CD4-positive, alpha-beta T cell treated with Interleukin-15 for 1 hour (primary cell): Measurements from ENCODE around the gene CERT1.
"Not testable (repeated sequence)": the region's sequence is repeated elsewhere in the genome, so short reads cannot be mapped to it uniquely, and the experiment has no call there.

ENCODE experiments used
- DNase-seq: peaks from one replicate; pipeline ENCODE4 v3.0.0-alpha.2; 2020

Gene CERT1, protein sequence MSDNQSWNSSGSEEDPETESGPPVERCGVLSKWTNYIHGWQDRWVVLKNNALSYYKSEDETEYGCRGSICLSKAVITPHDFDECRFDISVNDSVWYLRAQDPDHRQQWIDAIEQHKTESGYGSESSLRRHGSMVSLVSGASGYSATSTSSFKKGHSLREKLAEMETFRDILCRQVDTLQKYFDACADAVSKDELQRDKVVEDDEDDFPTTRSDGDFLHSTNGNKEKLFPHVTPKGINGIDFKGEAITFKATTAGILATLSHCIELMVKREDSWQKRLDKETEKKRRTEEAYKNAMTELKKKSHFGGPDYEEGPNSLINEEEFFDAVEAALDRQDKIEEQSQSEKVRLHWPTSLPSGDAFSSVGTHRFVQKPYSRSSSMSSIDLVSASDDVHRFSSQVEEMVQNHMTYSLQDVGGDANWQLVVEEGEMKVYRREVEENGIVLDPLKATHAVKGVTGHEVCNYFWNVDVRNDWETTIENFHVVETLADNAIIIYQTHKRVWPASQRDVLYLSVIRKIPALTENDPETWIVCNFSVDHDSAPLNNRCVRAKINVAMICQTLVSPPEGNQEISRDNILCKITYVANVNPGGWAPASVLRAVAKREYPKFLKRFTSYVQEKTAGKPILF

GRCh38 chr5:75511435-75512382, at the start of gene CERT1, which contains the start of gene POLK:
TSS of gene CERT1 (minus strand) at chr5:75511629. CDS start at chr5:75511207, 422 bp downstream.
TSS of gene POLK (plus strand) at chr5:75511891.
- DNase-seq: peak; percentile 95

DNA sequence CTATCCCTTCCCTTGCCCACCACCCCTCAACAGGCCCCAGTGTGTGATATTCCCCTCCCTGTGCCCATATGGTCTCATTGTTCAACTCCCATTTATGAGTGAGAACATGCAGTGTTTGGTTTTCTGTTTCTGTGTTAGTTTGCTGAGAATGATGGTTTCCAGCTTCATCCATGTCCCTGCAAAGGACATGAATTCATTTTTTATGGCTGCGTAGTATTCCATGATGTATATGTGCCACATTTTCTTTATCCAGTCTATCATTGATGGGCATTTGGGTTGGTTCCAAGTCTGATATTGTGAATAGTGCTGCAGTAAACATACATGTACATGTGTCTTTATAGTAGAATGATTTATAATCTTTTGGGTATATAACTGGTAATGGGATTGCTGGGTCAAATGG, 49.2 kb upstream of the CERT1 start:
- not testable (repeated sequence) for DNase-seq

DNA sequence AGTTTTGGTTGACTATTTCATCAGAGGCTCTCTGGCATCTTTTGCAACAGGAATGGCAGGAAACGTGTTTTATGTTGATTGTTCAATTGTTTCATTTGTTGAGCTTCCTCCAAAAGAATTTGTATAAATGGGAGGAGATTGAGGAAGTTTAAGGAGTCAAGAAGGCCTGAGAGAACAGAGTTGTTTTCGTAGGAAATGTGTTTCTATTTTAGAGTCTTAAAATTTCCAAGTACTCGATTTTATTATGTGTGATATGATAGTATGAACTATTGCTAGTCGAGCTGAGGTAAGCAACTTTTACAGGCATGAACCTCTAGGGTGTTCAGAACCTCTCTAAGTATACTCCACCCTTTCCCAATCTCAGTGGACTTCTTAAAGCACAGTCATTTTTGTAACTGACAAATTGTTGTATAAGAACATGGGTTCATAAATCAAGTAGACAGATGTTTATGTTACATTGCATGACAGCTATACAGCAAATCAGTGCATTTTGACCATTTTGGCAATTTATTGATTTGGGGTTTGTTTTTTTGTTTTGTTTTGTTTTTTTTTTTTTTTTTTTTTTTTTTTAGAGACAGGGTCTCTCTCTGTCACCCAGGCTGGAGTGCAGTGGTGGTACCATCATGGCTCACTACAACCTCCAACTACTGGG, 47.7 kb upstream of the CERT1 start:
- DNase-seq: no peak

GRCh38 chr5:75558221-75558620, 46.8 kb upstream of the CERT1 start:
- DNase-seq: no peak

- no peak for DNase-seq
Observed at GRCh38 chr5:75553358-75553757, 41.9 kb upstream of the CERT1 start.

- no peak for DNase-seq
Observed at GRCh38 chr5:75552764-75553163, 41.3 kb upstream of the CERT1 start.

DNA sequence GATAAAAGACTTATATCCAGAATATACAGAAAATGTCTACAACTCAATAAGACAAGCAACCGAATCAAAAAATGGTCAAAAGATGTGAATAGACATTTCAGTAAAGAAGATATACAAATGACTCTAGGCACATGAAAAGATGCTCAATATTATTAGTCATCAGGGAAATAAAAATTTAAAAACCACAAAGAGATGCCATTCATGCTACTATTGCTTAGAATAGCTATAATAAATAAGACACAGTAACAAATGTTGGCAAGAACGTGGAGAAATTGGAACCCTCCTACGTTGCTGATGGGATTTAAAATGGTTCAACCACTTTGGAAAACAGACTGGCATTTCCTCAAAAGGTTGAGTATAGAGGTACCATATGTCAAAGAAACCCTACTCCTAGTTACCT, 40.0 kb upstream of the CERT1 start:
- DNase-seq: no peak

DNA sequence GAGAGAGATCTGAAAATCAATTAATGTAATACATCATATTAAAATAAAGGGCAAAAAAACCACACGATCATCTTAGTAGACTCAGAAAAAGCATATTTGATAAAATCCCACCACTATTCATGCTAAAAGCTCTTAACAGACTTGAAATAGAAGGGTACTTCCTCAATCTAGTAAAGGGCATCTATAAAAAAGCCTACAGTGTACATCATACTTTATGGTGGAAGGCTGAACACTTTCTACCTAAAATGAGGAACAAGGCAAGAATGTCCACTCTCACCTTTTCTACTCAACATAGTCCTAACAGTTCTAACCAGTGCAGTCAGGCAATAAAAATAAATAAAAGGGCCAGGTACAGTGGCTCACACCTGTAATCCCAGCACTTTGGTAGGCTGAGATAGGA, 39.2 kb upstream of the CERT1 start:
- DNase-seq: no peak

GRCh38 chr5:75547812-75548211, 36.4 kb upstream of the CERT1 start:
- no peak for DNase-seq

DNA sequence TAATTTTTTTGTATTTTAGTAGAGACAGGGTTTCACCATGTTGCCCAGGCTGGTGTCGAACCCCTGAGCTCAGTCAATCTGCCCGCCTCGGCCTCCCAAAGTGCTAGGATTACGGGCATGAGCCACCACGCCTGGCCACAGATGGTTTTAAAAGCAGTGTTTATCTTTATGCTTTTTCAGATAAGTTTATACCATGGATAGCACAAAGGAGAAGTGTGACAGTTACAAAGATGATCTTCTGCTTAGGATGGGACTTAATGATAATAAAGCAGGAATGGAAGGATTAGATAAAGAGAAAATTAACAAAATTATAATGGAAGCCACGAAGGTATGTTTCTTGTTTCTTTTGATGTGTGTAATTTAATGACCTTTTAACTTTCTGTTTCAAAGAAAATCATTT, 35.4 kb upstream of the CERT1 start:
- DNase-seq: no peak

DNA sequence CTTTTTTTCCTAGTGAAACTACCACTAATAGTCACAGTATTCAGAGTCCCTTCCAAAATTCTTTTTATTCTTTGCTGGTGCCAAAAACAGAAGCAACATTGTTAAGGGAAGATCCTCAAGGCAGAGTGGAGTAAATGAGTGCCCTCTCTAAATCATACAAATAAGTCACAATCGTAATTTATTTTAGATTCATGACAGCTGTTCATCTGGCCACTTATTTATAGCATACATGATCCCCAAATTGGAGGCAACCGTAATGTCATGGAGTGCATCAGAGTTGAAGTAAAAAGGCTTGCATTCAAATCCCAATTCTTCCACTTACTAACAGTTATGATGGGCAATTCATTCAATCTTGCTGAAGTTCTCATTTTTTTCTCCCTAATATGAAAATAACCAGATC, 33.7 kb upstream of the CERT1 start:
- no peak for DNase-seq

GRCh38 chr5:75538211-75538610, 26.8 kb upstream of the CERT1 start:
- DNase-seq: no peak

- DNase-seq: no peak
Observed at GRCh38 chr5:75536694-75537360, 25.4 kb upstream of the CERT1 start.

DNA sequence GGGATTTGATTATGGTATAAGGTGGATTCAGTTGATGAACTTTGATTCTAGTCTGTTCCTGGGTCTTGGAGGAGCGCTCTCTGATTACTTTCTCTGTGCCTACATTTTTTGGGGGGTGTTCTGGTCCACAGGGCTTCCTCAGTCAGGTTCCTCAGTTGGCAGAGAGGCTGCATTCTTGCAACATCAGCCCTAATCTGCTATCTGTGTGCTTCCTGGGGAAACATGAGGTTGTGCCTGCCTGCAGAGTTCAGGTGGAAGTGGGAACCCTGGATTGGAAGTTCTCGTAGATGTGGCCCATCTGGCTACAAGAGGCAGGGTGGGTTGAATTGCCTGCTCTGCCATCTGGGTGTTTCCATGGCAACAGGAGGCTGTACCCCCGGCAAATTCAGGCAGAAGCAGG, 24.7 kb upstream of the CERT1 start:
- no peak for DNase-seq

- no peak for DNase-seq
Observed at GRCh38 chr5:75534734-75535133, 23.3 kb upstream of the CERT1 start.

GRCh38 chr5:75533716-75534115, 22.3 kb upstream of the CERT1 start:
- DNase-seq: not testable (repeated sequence)

DNA sequence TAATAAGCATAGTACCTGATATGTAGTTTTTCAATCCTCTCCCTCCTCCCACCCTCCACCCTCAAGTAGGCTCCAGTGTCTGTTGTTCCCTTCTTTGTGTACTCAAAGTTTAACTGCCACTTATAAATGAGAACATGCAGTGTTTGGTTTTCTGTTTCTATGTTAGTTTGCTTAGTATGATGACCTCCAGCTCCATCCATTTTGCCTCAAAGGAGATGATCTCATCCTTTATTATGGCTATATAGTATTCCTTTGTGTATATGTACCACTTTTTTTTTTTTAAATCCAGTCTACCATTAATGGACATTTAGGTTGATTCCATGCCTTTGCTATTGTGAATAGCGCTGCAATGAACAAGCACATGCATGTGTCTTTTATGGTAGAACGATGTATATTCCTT, 20.8 kb upstream of the CERT1 start:
- no peak for DNase-seq

DNA sequence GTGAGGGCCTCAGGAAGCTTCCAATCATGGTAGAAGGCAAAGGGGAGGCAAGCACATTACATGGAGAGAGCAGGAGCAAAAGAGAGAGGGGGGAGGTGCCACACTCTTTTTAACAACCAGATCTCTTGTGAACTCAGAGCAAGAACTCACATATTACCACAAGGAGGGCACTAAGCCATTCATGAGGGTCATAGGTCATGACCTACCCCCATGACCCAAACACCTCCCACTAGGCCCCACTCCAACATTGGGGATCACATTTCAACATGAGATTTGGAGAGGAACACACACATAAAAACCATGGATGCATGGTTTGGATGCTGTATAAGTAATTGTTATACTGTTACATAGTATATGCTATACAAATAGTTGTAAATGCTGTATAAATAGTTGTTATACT, 17.8 kb upstream of the CERT1 start:
- DNase-seq: no peak

GRCh38 chr5:75526070-75526469, 14.6 kb upstream of the CERT1 start:
- DNase-seq: no peak

DNA sequence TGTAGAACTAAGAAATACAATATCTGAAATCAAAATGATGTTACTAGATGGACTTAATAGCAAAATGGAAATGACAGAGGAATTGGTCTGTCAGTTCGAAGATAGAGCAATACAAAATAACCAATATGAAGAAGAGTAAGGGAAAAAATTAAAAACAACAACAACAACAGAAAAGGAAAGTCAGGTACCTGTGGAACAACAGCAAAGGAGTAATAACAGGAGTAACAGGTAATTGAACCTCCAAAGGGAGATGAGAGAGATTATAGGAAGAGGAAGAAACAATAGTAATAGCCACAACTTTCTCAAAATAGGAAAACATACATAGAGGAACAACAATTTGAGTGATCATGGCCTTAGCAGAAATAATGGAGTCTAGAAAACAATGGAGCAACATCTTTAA, 13.9 kb upstream of the CERT1 start:
- DNase-seq: no peak

GRCh38 chr5:75524591-75524990, 13.2 kb upstream of the CERT1 start:
- no peak for DNase-seq

DNA sequence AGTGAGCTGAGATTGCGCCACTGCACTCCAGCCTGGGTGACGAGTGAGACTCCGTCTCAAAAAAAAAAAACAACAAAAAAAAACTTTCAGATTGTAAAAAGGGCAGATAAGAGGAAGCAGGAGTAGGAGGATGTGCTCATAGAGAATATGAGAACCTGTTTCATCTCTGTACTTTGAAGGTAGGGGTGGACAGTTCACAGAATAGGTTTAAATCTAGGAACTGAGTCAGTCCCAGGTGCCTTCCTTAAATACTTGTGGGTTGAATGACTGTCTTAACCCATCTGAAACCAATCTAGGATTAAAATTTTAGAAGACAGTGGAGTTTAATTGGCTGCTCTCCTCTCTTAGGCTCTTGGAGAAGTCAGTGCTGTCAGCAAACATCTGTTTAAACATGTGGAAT, 12.6 kb upstream of the CERT1 start:
- DNase-seq: no peak
